Astrocyte of the spinal cord (primary cell): ENCODE data around the gene PTGIS.

ENCODE experiments used
- DNase-seq: peaks from one replicate; pipeline ENCODE4 v3.0.0; 2011; ENCODE audit warnings: low read depth, low spot score
- H3K4me3 ChIP-seq: 2 replicates; pipeline ENCODE4 v1.5.1; 2011; ENCODE audit warnings: low read depth, mild to moderate bottlenecking, low read length, moderate library complexity
- CTCF ChIP-seq: IDR thresholded peaks from 2 replicates; pipeline ENCODE4 v1.5.1; 2012; ENCODE audit warnings: low read depth, mild to moderate bottlenecking, low read length, inconsistent platforms
- in situ Hi-C: cut with HindIII; loops from 2 replicates; pipeline ENCODE4 v1.10.0; 2017; ENCODE audit warnings: low sequenced_read_pairs

Gene PTGIS

GRCh38 chr20:49575551-49576060, 7.7 kb upstream of the PTGIS start:
- no peak for DNase-seq
- TF ChIP-seq CTCF: no peak
- in situ Hi-C loops: no loop called here
- H3K4me3 ChIP-seq: no peak overlapping the region

- in situ Hi-C loops: no loop called here
- TF ChIP-seq CTCF: no peak
- DNase-seq: no peak
- no peak overlapping the region for H3K4me3 ChIP-seq
Observed at GRCh38 chr20:49573900-49574416, 6.0 kb upstream of the PTGIS start.

- in situ Hi-C loops: no loop called here
- no peak for TF ChIP-seq CTCF
- DNase-seq: no peak
- no peak overlapping the region for H3K4me3 ChIP-seq
Observed at GRCh38 chr20:49572857-49573256, 4.9 kb upstream of the PTGIS start.

GRCh38 chr20:49571553-49571835, 3.6 kb upstream of the PTGIS start:
- DNase-seq: no peak
- no peak for TF ChIP-seq CTCF
- in situ Hi-C loops: no loop called here
- no peak overlapping the region for H3K4me3 ChIP-seq

GRCh38 chr20:49570828-49571552, 3.1 kb upstream of the PTGIS start:
- in situ Hi-C loops: no loop called here
- TF ChIP-seq CTCF: no peak
- H3K4me3 ChIP-seq: no peak overlapping the region
- DNase-seq: no peak

- in situ Hi-C loops: no loop called here
- no peak overlapping the region for H3K4me3 ChIP-seq
- TF ChIP-seq CTCF: no peak
- DNase-seq: no peak
Observed at GRCh38 chr20:49570161-49570827, 2.4 kb upstream of the PTGIS start.
